ENCODE data around the gene TRIM32. TPM values are rescaled to one million over a fixed set of nuclear protein-coding genes. Genes with fewer than 3 reads are reported as not detected.

TRIM32 gene
- polyA plus RNA-seq, 1 of the 3 experiments (the other 2 are of a cell fraction), result 10.2 TPM

GRCh38 chr9:116737152-116737546, 50.0 kb downstream of the TRIM32 start:
- 0 out of 2 replicates have a peak overlapping the region, but pooled peaks have one; percentile 40 for H3K4me2 ChIP-seq
- no peak overlapping the region for H2AFZ ChIP-seq (ENCODE audit: low read depth)

GRCh38 chr9:116741086-116741740, 54.1 kb downstream of the TRIM32 start:
- Histone ChIP-seq H3K9me2 (no peaks in the 10 kb centered on the region), H3K9ac (no peak overlapping the region), H2AFZ (ENCODE audit: low read depth) (no peak overlapping the region), H3K4me2 (no peak overlapping the region), H3K27ac (ENCODE audit: low read depth in 2 of 2, low read length in 1 of 2) (no peak overlapping the region), H3K79me2 (ENCODE audit: insufficient read depth) (no peaks in the 10 kb centered on the region), H3K4me1 (ENCODE audit: control insufficient read depth in 1 of 2, insufficient read depth in 2 of 2, low read depth in 1 of 2, low read length in 1 of 2) (no peaks in the 10 kb centered on the region; a peak in 1 of 4 replicates), H3K4me3 (ENCODE audit: low read depth in 2 of 2, low read length in 1 of 2) (no peak overlapping the region), H3K9me3 (no peaks in the 10 kb centered on the region), H3K27me3 (ENCODE audit: insufficient read depth) (no peaks in the 10 kb centered on the region), H4K20me1 (ENCODE audit: insufficient read depth) (no peaks in the 10 kb centered on the region), H3K36me3 (replicated peaks in 1 of 2; ENCODE audit: control insufficient read depth in 1 of 2, insufficient read depth in 2 of 2, low read length in 1 of 2) (no peaks in the 10 kb centered on the region), H3F3A (replicated peaks; ENCODE audit: insufficient read depth) (no peaks in the 10 kb centered on the region)
- TF ChIP-seq RCOR1 (IDR thresholded peaks at IDR 0.05; ENCODE audit: low read length) (no peak), FOXM1 (IDR thresholded peaks at IDR 0.05; ENCODE audit: low read depth) (no peak), CHD2 (IDR thresholded peaks at IDR 0.05; ENCODE audit: low read length, partially characterized antibody) (no peak)
- no peak for DNase-seq
- 75% methylated on average over 1 of the region's 3 CpGs for WGBS (ENCODE audit: low lambda C conversion rate)
- ChIA-PET POLR2A (interaction anchor here (0.8 kb wide), 1 partner anchor 672 kb away, joined by 3 read pairs; no protein-coding TSS in a partner anchor), CTCF (interaction anchor here (0.8 to 1.9 kb wide), 5 partner anchors 8 to 671 kb away, joined by 3 to 13 read pairs (median 4); no protein-coding TSS in a partner anchor)

More at GRCh38 chr9:116737152-116737546, 50.0 kb downstream of the TRIM32 start:
- DNase-seq, result peak; percentile 83
- H3F3A ChIP-seq (replicated peaks; ENCODE audit: insufficient read depth), result no peaks in the 10 kb centered on the region
- H3K79me2 ChIP-seq (ENCODE audit: insufficient read depth), result no peaks in the 10 kb centered on the region
- H3K9ac ChIP-seq, result no peak overlapping the region
- WGBS (ENCODE audit: low lambda C conversion rate), result 24% methylated on average over 16 of the region's 16 CpGs
- no peak overlapping the region; a peak in 1 of 4 replicates for H3K4me3 ChIP-seq (ENCODE audit: low read depth in 2 of 2, low read length in 1 of 2)
- H4K20me1 ChIP-seq (ENCODE audit: insufficient read depth), result no peaks in the 10 kb centered on the region
- no peaks in the 10 kb centered on the region for H3K27me3 ChIP-seq (ENCODE audit: insufficient read depth)
- TF ChIP-seq SMC3 (IDR thresholded peaks at IDR 0.05; ENCODE audit: low read depth, low read length) (peak; percentile 75), CTCF (IDR thresholded peaks at IDR 0.05) (peak; percentile 91), FOXJ3 (CRISPR knock-in tag; IDR thresholded peaks at IDR 0.05) (no peak), RAD21 (IDR thresholded peaks at IDR 0.05; ENCODE audit: low read length) (peak; percentile 92)
- no peaks in the 10 kb centered on the region for H3K9me2 ChIP-seq
- no peaks in the 10 kb centered on the region for H3K36me3 ChIP-seq (replicated peaks in 1 of 2; ENCODE audit: control insufficient read depth in 1 of 2, insufficient read depth in 2 of 2, low read length in 1 of 2)
- POLR2A ChIA-PET, result no interaction called here
- no peaks in the 10 kb centered on the region; a peak in 1 of 4 replicates for H3K4me1 ChIP-seq (ENCODE audit: control insufficient read depth in 1 of 2, insufficient read depth in 2 of 2, low read depth in 1 of 2, low read length in 1 of 2)
- CTCF ChIA-PET, result interaction anchor here (0.5 to 3.7 kb wide), 52 partner anchors 8 to 1144 kb away, joined by 3 to 88 read pairs (median 4); no protein-coding TSS in a partner anchor
- H3K9me3 ChIP-seq, result no peaks in the 10 kb centered on the region
- no peak overlapping the region for H3K27ac ChIP-seq (ENCODE audit: low read depth in 2 of 2, low read length in 1 of 2)

GRCh38 chr9:116741742-116742141, 54.6 kb downstream of the TRIM32 start:
- H3K4me1 ChIP-seq (ENCODE audit: control insufficient read depth in 1 of 2, insufficient read depth in 2 of 2, low read depth in 1 of 2, low read length in 1 of 2), result no peaks in the 10 kb centered on the region; a peak in 1 of 4 replicates
- CTCF ChIA-PET, result interaction anchor here (1.2 to 1.9 kb wide), 3 partner anchors 11 to 119 kb away, joined by 3 to 13 read pairs (median 5); no protein-coding TSS in a partner anchor
- 45% methylated on average over 2 of the region's 2 CpGs for WGBS (ENCODE audit: low lambda C conversion rate)
- H3F3A ChIP-seq (replicated peaks; ENCODE audit: insufficient read depth), result no peaks in the 10 kb centered on the region
- H3K79me2 ChIP-seq (ENCODE audit: insufficient read depth), result no peaks in the 10 kb centered on the region
- H3K4me2 ChIP-seq, result no peak overlapping the region
- H3K27ac ChIP-seq (ENCODE audit: low read depth in 2 of 2, low read length in 1 of 2), result no peak overlapping the region
- H3K27me3 ChIP-seq (ENCODE audit: insufficient read depth), result no peaks in the 10 kb centered on the region
- H3K36me3 ChIP-seq (replicated peaks in 1 of 2; ENCODE audit: control insufficient read depth in 1 of 2, insufficient read depth in 2 of 2, low read length in 1 of 2), result no peaks in the 10 kb centered on the region
- no peaks in the 10 kb centered on the region for H3K9me3 ChIP-seq
- H3K4me3 ChIP-seq (ENCODE audit: low read depth in 2 of 2, low read length in 1 of 2), result no peak overlapping the region
- no peaks in the 10 kb centered on the region for H3K9me2 ChIP-seq
- POLR2A ChIA-PET, result no interaction called here
- no peaks in the 10 kb centered on the region for H4K20me1 ChIP-seq (ENCODE audit: insufficient read depth)
- no peak for DNase-seq
- no peak overlapping the region for H3K9ac ChIP-seq
- no peak overlapping the region for H2AFZ ChIP-seq (ENCODE audit: low read depth)
- TF ChIP-seq GATA2 (CRISPR knock-in tag; IDR thresholded peaks at IDR 0.05) (no peak), TCF12 (IDR thresholded peaks at IDR 0.05) (no peak), GABPA (IDR thresholded peaks at IDR 0.05; ENCODE audit: low read depth) (no peak), RFX5 (IDR thresholded peaks at IDR 0.05; ENCODE audit: low read length) (no peak), IRF3 (IDR thresholded peaks at IDR 0.05; ENCODE audit: low read depth, low read length) (no peak), FOXM1 (IDR thresholded peaks at IDR 0.05; ENCODE audit: low read depth) (no peak), EP300 (IDR thresholded peaks at IDR 0.05; ENCODE audit: borderline replicate concordance in 1 of 2, low read depth in 1 of 2, low read length in 1 of 2) (no peak), RXRA (IDR thresholded peaks at IDR 0.05; ENCODE audit: borderline replicate concordance, low read depth) (no peak), REST (IDR thresholded peaks at IDR 0.05; ENCODE audit: low read depth, low read length) (no peak)
